HEK293 (cell line): ENCODE data around the gene GSAP.

Experiments
- CTCF ChIA-PET: fragments of 350-600 bp; formaldehyde crosslinking; extraction: SDS; loops from one replicate; lab custom pipeline; 2021; ENCODE audit warnings: antibody characterized with exemption; lab: Yijun Ruan, JAX
- POLR2A ChIA-PET: fragments of 300-600 bp; formaldehyde crosslinking; extraction: SDS; loops from one replicate; lab custom pipeline; 2020; ENCODE audit warnings: antibody characterized with exemption, inconsistent platforms; lab: Yijun Ruan, JAX
- H3K27ac ChIP-seq: fragments of 200-500 bp; sonication (Bioruptor generic); 2 replicates; pipeline ENCODE4 v1.5.1; 2014; ENCODE audit warnings: low read depth, low read length, control low read depth, inconsistent platforms; ENCODE audit errors: extremely low read depth
- H3K36me3 ChIP-seq, 2 experiments: fragments of 200-500 bp in 1 of 2; sonication (Bioruptor generic) in 1 of 2; 1 replicate in 1 of 2; 2 replicates in 1 of 2; pipeline ENCODE4 v1.5.1; 2014 to 2017; ENCODE audit warnings: inconsistent platforms in 2 of 2, low read length in 2 of 2; ENCODE audit not compliant: control insufficient read depth in 2 of 2, insufficient read depth in 1 of 2
- H3K4me1 ChIP-seq: fragments of 200-500 bp; sonication (Bioruptor generic); 2 replicates; pipeline ENCODE4 v1.5.1; 2014; ENCODE audit warnings: mild to moderate bottlenecking, low read length, inconsistent platforms; ENCODE audit not compliant: control insufficient read depth, insufficient read depth
- H3K4me3 ChIP-seq: 2 replicates; pipeline ENCODE4 v1.5.1; 2011; ENCODE audit warnings: low read depth, mild to moderate bottlenecking, control low read depth, low read length, moderate library complexity
- H3K9me3 ChIP-seq: fragments of 200-500 bp; sonication (Bioruptor generic); 2 replicates; pipeline ENCODE4 v1.5.1; 2014; ENCODE audit warnings: low read depth, low read length, inconsistent platforms; ENCODE audit not compliant: control insufficient read depth, insufficient read depth
- EGR2 ChIP-seq: fragments of 450-650 bp; formaldehyde crosslinking; IDR thresholded peaks from 2 replicates; pipeline ENCODE4 v1.5.1; 2016; ENCODE audit warnings: low read depth, missing biosample characterization, missing genetic modification characterization
- KLF8 ChIP-seq: fragments of 450-650 bp; formaldehyde crosslinking; IDR thresholded peaks from 2 replicates; pipeline ENCODE4 v1.5.1; 2016; ENCODE audit warnings: missing biosample characterization, missing genetic modification characterization
- OVOL3 ChIP-seq: fragments of 450-650 bp; formaldehyde crosslinking; IDR thresholded peaks from 2 replicates; pipeline ENCODE4 v1.5.1; 2016; ENCODE audit warnings: missing biosample characterization, missing genetic modification characterization
- PATZ1 ChIP-seq: fragments of 450-650 bp; formaldehyde crosslinking; IDR thresholded peaks from 2 replicates; pipeline ENCODE4 v1.5.1; 2016; ENCODE audit warnings: missing biosample characterization, missing genetic modification characterization
- ZBTB21 ChIP-seq: fragments of 450-650 bp; formaldehyde crosslinking; IDR thresholded peaks from 2 replicates; pipeline ENCODE4 v1.5.1; 2017; ENCODE audit warnings: missing biosample characterization, missing genetic modification characterization
- ZNF138 ChIP-seq: fragments of 450-650 bp; formaldehyde crosslinking; IDR thresholded peaks from 2 replicates; pipeline ENCODE4 v1.5.1; 2016; ENCODE audit warnings: missing biosample characterization, missing genetic modification characterization, borderline replicate concordance
- ZNF146 ChIP-seq: fragments of 450-650 bp; formaldehyde crosslinking; IDR thresholded peaks from 2 replicates; pipeline ENCODE4 v1.5.1; 2016; ENCODE audit warnings: missing biosample characterization, missing genetic modification characterization
- ZNF16 ChIP-seq: fragments of 450-650 bp; formaldehyde crosslinking; IDR thresholded peaks from 2 replicates; pipeline ENCODE4 v1.5.1; 2016; ENCODE audit warnings: low read depth, missing biosample characterization, missing genetic modification characterization
- ZNF214 ChIP-seq: fragments of 450-650 bp; formaldehyde crosslinking; IDR thresholded peaks from 2 replicates; pipeline ENCODE4 v1.5.1; 2017; ENCODE audit warnings: missing biosample characterization, mild to moderate bottlenecking, missing genetic modification characterization, borderline replicate concordance
- ZNF302 ChIP-seq: fragments of 450-650 bp; formaldehyde crosslinking; IDR thresholded peaks from 2 replicates; pipeline ENCODE4 v1.5.1; 2016; ENCODE audit warnings: missing biosample characterization, missing genetic modification characterization, low read depth
- ZNF324 ChIP-seq: fragments of 450-650 bp; formaldehyde crosslinking; IDR thresholded peaks from 2 replicates; pipeline ENCODE4 v1.5.1; 2016; ENCODE audit warnings: missing biosample characterization, missing genetic modification characterization
- ZNF362 ChIP-seq: fragments of 450-650 bp; formaldehyde crosslinking; IDR thresholded peaks from 2 replicates; pipeline ENCODE4 v1.5.1; 2016; ENCODE audit warnings: missing biosample characterization, missing genetic modification characterization
- ZNF394 ChIP-seq: fragments of 450-650 bp; formaldehyde crosslinking; IDR thresholded peaks from 2 replicates; pipeline ENCODE4 v1.5.1; 2016; ENCODE audit warnings: missing biosample characterization, missing genetic modification characterization, mild to moderate bottlenecking, moderate library complexity, borderline replicate concordance
- ZNF558 ChIP-seq: fragments of 450-650 bp; formaldehyde crosslinking; IDR thresholded peaks from 2 replicates; pipeline ENCODE4 v1.5.1; 2016; ENCODE audit warnings: missing biosample characterization, missing genetic modification characterization
- ZNF560 ChIP-seq: fragments of 450-650 bp; formaldehyde crosslinking; IDR thresholded peaks from 2 replicates; pipeline ENCODE4 v1.5.1; 2017; ENCODE audit warnings: missing biosample characterization, missing genetic modification characterization, borderline replicate concordance
- ZNF692 ChIP-seq: fragments of 450-650 bp; formaldehyde crosslinking; IDR thresholded peaks from 2 replicates; pipeline ENCODE4 v1.5.1; 2016; ENCODE audit warnings: missing biosample characterization, missing genetic modification characterization
- ZNF792 ChIP-seq: fragments of 450-650 bp; formaldehyde crosslinking; IDR thresholded peaks from 2 replicates; pipeline ENCODE4 v1.5.1; 2016; ENCODE audit warnings: missing biosample characterization, missing genetic modification characterization
- ZNF830 ChIP-seq: fragments of 450-650 bp; IDR thresholded peaks from 2 replicates; pipeline ENCODE4 v1.5.0; 2018; ENCODE audit warnings: missing biosample characterization, missing genetic modification characterization, low read depth, mild to moderate bottlenecking, moderate library complexity
- ZXDB ChIP-seq: fragments of 450-650 bp; formaldehyde crosslinking; IDR thresholded peaks from 2 replicates; pipeline ENCODE4 v1.5.1; 2016; ENCODE audit warnings: missing biosample characterization, missing genetic modification characterization
- TF ChIP-seq, protein P1 (sequence below): fragments of 450-650 bp; formaldehyde crosslinking; IDR thresholded peaks from 2 replicates; pipeline ENCODE4 v1.5.1; 2016; ENCODE audit warnings: missing biosample characterization, missing genetic modification characterization

GSAP gene

GRCh38 chr7:77415476-77415822, 700 bp downstream of the GSAP start:
- peak overlapping the region; percentile 75 for H3K27ac ChIP-seq
- TF ChIP-seq, protein P1, sequence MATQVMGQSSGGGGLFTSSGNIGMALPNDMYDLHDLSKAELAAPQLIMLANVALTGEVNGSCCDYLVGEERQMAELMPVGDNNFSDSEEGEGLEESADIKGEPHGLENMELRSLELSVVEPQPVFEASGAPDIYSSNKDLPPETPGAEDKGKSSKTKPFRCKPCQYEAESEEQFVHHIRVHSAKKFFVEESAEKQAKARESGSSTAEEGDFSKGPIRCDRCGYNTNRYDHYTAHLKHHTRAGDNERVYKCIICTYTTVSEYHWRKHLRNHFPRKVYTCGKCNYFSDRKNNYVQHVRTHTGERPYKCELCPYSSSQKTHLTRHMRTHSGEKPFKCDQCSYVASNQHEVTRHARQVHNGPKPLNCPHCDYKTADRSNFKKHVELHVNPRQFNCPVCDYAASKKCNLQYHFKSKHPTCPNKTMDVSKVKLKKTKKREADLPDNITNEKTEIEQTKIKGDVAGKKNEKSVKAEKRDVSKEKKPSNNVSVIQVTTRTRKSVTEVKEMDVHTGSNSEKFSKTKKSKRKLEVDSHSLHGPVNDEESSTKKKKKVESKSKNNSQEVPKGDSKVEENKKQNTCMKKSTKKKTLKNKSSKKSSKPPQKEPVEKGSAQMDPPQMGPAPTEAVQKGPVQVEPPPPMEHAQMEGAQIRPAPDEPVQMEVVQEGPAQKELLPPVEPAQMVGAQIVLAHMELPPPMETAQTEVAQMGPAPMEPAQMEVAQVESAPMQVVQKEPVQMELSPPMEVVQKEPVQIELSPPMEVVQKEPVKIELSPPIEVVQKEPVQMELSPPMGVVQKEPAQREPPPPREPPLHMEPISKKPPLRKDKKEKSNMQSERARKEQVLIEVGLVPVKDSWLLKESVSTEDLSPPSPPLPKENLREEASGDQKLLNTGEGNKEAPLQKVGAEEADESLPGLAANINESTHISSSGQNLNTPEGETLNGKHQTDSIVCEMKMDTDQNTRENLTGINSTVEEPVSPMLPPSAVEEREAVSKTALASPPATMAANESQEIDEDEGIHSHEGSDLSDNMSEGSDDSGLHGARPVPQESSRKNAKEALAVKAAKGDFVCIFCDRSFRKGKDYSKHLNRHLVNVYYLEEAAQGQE: no peak
- TF ChIP-seq ZNF692 (no peak), OVOL3 (no peak), ZNF146 (tag by site-specific recombination) (no peak), ZNF324 (no peak), ZNF362 (no peak), ZNF792 (tag by site-specific recombination) (no peak), ZNF830 (no peak), PATZ1 (tag by site-specific recombination) (no peak)
- no peaks in the 10 kb centered on the region for H3K9me3 ChIP-seq
- peak overlapping the region; percentile 53 for H3K4me3 ChIP-seq
- no peaks in the 10 kb centered on the region for H3K36me3 ChIP-seq
- ChIA-PET CTCF (interaction anchor here (0.7 kb wide), 1 partner anchor 17 kb away, joined by 3 read pairs; no protein-coding TSS in a partner anchor), POLR2A (no interaction called here)
- H3K4me1 ChIP-seq: peaks cover 4% of the 10 kb centered on the region; the same call in 1 of the 2 replicates

DNA sequence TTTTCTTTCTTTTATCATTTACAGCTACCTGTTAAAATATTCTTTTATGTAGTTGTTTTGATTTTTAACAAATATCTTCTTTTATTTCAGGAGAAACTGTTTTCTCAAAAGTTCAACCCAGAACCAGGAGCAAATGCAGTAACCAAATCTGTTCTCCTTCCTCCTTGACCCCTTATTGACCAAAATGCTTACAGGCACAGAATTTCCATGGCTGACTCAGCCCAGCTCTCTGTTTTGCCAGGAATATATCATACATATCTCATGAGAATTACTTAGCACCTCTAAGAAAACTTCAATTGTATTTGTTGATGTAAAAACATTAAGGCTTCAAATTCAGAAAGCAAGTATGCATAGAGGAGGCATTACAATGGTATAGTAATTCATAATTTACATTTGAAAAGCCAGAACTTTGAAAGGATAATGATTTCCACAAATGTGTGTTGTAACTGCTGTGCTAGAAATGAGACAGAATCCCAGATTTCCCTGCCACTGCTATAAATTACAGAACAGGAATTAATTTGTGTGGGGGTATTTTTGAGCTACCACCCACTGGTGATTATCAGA, 2.2 kb downstream of the GSAP start:
- H3K4me3 ChIP-seq: no peak overlapping the region

GRCh38 chr7:77413128-77413527, 3.0 kb downstream of the GSAP start:
- Histone ChIP-seq H3K36me3 (no peaks in the 10 kb centered on the region), H3K4me3 (no peak overlapping the region), H3K27ac (no peak overlapping the region), H3K9me3 (no peaks in the 10 kb centered on the region), H3K4me1 (peaks cover 4% of the 10 kb centered on the region; the same call in 1 of the 2 replicates)
- ChIA-PET POLR2A (no interaction called here), CTCF (no interaction called here)
- TF ChIP-seq ZBTB21 (tag by site-specific recombination) (no peak), ZNF16 (tag by site-specific recombination) (no peak), ZXDB (no peak), ZNF394 (tag by site-specific recombination) (no peak), ZNF560 (tag by site-specific recombination) (no peak), ZNF214 (tag by site-specific recombination) (no peak), ZNF302 (tag by site-specific recombination) (no peak), ZNF558 (tag by site-specific recombination) (no peak), KLF8 (tag by site-specific recombination) (no peak), EGR2 (tag by site-specific recombination) (no peak)

More for the DNA sequence above, 2.2 kb downstream of the GSAP start:
- POLR2A ChIA-PET: no interaction called here
- no peak overlapping the region for H3K27ac ChIP-seq
- CTCF ChIA-PET: interaction anchor here (0.8 kb wide), 1 partner anchor 81 kb away, joined by 3 read pairs; no protein-coding TSS in a partner anchor
- H3K9me3 ChIP-seq: no peaks in the 10 kb centered on the region
- H3K4me1 ChIP-seq: peaks cover 4% of the 10 kb centered on the region; the same call in 1 of the 2 replicates
- no peaks in the 10 kb centered on the region for H3K36me3 ChIP-seq
- TF ChIP-seq ZNF138: no peak
